ENCODE measurements around the gene P2RX1.
"Not testable (repeated sequence)": the region's sequence is repeated elsewhere in the genome, so short reads cannot be mapped to it uniquely, and the experiment has no call there.

Gene P2RX1

DNA sequence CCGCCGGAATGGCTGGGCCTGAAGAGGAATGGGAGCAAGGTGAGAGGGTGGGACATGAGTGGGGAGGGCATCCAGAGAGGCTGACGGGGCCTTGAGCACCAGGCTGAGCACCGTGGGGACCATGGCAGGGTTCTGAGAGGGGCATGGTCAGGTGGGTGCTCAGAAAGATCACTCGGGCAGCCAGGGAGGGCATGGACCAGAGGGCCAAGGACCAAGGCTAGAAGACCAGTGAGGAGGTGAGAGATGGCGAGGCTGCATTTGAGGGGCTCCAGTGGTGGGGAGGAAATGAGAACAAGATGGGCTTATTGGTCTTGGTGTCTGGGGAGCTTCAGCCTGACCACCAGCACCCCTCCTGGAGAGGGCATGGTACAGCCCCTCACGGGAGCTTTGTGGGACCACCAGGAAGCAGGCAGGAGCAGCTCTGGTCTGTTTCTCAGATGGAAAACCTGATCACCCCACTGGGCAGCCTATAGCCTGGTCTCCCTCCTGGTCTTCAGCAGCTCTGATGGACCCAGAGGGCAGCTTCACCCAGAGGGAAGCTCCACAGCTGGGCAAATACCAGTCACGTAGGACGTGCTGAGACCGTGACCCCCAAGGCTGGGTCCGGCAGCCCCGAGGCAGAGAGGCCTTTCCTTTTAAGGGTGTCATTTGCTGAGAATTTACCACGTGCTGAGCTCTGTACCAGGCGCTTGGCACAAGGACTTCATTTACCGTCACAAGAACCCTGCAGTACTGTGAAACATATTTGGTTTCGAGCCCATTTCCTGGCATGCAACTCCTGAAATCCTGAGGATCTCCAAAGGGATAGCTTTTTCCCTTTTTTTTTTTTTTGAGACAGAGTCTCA, 58.8 kb downstream of the P2RX1 start:
- Histone ChIP-seq H3K14ac (ENCODE audit: low read length) (peak overlapping the region; percentile 4), H2BK5ac (ENCODE audit: low read length) (peak overlapping the region; percentile 39), H3K9me3 (replicated peaks in 1 of 2; ENCODE audit: control insufficient read depth in 2 of 2, insufficient read depth in 1 of 2, low read depth in 1 of 2, low read length in 2 of 2) (no peaks in the 10 kb centered on the region), H2BK15ac (ENCODE audit: low read length) (no peak overlapping the region), H2AK5ac (ENCODE audit: low read depth, low read length) (peak overlapping the region; percentile 75), H4K8ac (ENCODE audit: low read depth, low read length) (peak overlapping the region; percentile 43), H3K23ac (ENCODE audit: low read depth, low read length, poor library complexity) (no peak overlapping the region), H3K27ac (replicated peaks; ENCODE audit: low read length) (no peak overlapping the region), H3K4me3 (ENCODE audit: low read length in 2 of 2) (no peak overlapping the region), H3K36me3 (replicated peaks in 1 of 2; ENCODE audit: control insufficient read depth in 2 of 2, insufficient read depth in 2 of 2, low read length in 2 of 2) (peaks cover 0 to 4% of the 10 kb centered on the region in 2 donors), H2AFZ (ENCODE audit: low read length) (no peak overlapping the region), H2BK12ac (ENCODE audit: low read length) (no peak overlapping the region), H3K79me1 (ENCODE audit: low read depth, low read length) (no peaks in the 10 kb centered on the region), H3K27me3 (ENCODE audit: control insufficient read depth in 3 of 3, insufficient read depth in 3 of 3, low read depth in 1 of 3, low read length in 3 of 3) (peaks cover 0 to 1% (median 0%) of the 10 kb centered on the region in 3 experiments), H3K4me2 (ENCODE audit: insufficient read depth, low read length, poor library complexity, severe bottlenecking) (no peak overlapping the region), H3K9ac (ENCODE audit: low read depth, low read length, poor library complexity) (no peak overlapping the region), H3K4ac (ENCODE audit: low read length) (peak overlapping the region; percentile 66), H3K4me1 (ENCODE audit: control insufficient read depth in 2 of 2, insufficient read depth in 1 of 2, low read depth in 1 of 2, low read length in 2 of 2) (peaks cover 0 to 2% of the 10 kb centered on the region in 2 donors), H4K91ac (ENCODE audit: low read depth, low read length, poor library complexity) (no peak overlapping the region), H2BK120ac (ENCODE audit: low read depth, low read length) (no peak overlapping the region), H3K18ac (ENCODE audit: low read length) (no peak overlapping the region)
- WGBS, 2 donors (ENCODE audit: extremely low coverage in 2 of 2, insufficient read length in 2 of 2, insufficient replicate concordance in 1 of 2) = no CpG with 5 or more reads among the region's 16 CpGs
- no peak for DNase-seq (ENCODE audit: low spot score)

DNA sequence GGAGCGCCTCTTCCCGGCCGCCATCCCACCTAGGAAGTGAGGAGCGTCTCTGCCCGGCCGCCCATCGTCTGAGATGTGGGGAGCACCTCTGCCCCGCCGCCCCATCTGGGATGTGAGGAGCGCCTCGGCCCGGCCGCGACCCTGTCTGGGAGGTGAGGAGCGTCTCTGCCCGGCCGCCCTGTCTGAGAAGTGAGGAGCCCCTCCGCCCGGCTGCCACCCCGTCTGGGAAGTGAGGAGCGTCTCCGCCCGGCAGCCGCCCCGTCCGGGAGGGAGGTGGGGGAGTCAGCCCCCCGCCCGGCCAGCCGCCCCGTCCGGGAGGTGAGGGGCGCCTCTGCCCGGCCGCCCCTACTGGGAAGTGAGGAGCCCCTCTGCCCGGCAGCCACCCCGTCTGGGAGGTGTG, 62.1 kb downstream of the P2RX1 start:
- H3K27ac ChIP-seq (replicated peaks; ENCODE audit: low read length); H3K27me3 ChIP-seq (ENCODE audit: control insufficient read depth in 3 of 3, insufficient read depth in 3 of 3, low read depth in 1 of 3, low read length in 3 of 3); H3K79me1 ChIP-seq (ENCODE audit: low read depth, low read length); H3K4me1 ChIP-seq (ENCODE audit: control insufficient read depth in 2 of 2, insufficient read depth in 1 of 2, low read depth in 1 of 2, low read length in 2 of 2); H3K4me2 ChIP-seq (ENCODE audit: insufficient read depth, low read length, poor library complexity, severe bottlenecking); H2BK15ac ChIP-seq (ENCODE audit: low read length); H3K9ac ChIP-seq (ENCODE audit: low read depth, low read length, poor library complexity); H4K91ac ChIP-seq (ENCODE audit: low read depth, low read length, poor library complexity); H2BK12ac ChIP-seq (ENCODE audit: low read length); H3K18ac ChIP-seq (ENCODE audit: low read length); H2AK5ac ChIP-seq (ENCODE audit: low read depth, low read length); H3K23ac ChIP-seq (ENCODE audit: low read depth, low read length, poor library complexity); H3K9me3 ChIP-seq (replicated peaks in 1 of 2; ENCODE audit: control insufficient read depth in 2 of 2, insufficient read depth in 1 of 2, low read depth in 1 of 2, low read length in 2 of 2); H3K14ac ChIP-seq (ENCODE audit: low read length); H3K36me3 ChIP-seq (replicated peaks in 1 of 2; ENCODE audit: control insufficient read depth in 2 of 2, insufficient read depth in 2 of 2, low read length in 2 of 2); H4K8ac ChIP-seq (ENCODE audit: low read depth, low read length); H2BK120ac ChIP-seq (ENCODE audit: low read depth, low read length); DNase-seq (ENCODE audit: low spot score); H2AFZ ChIP-seq (ENCODE audit: low read length); H2BK5ac ChIP-seq (ENCODE audit: low read length); H3K4ac ChIP-seq (ENCODE audit: low read length); H3K4me3 ChIP-seq (ENCODE audit: low read length in 2 of 2): not testable (repeated sequence)
- no CpG with 5 or more reads among the region's 36 CpGs for WGBS, 2 donors (ENCODE audit: extremely low coverage in 2 of 2, insufficient read length in 2 of 2, insufficient replicate concordance in 1 of 2)

DNA sequence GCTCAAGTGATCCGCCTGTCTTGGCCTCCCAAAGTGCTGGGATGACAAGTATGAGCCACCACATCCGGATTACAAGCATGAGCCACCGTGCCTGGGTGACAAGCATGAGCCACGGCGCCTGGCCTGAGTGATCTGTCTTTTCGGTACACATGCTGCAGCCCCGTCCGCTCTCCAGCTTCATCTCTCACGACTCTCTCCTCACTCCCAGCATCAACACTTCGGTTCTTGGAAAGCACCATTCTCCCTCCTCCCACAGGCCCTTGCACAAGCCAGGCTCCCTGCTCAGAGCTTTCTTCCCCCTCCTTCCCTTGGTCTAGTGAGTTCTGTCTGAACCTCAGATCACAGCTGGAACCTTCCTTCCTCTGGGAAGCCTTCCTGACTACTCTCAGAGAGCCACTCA, 63.7 kb downstream of the P2RX1 start:
- Histone ChIP-seq H3K4me3 (ENCODE audit: low read length in 2 of 2) (no peak overlapping the region), H3K79me1 (ENCODE audit: low read depth, low read length) (no peaks in the 10 kb centered on the region), H3K18ac (ENCODE audit: low read length) (no peak overlapping the region), H2AFZ (ENCODE audit: low read length) (no peak overlapping the region), H3K9ac (ENCODE audit: low read depth, low read length, poor library complexity) (no peak overlapping the region), H3K27me3 (ENCODE audit: control insufficient read depth in 3 of 3, insufficient read depth in 3 of 3, low read depth in 1 of 3, low read length in 3 of 3) (peaks cover 0 to 1% (median 0%) of the 10 kb centered on the region in 3 experiments), H2AK5ac (ENCODE audit: low read depth, low read length) (no peak overlapping the region), H3K14ac (ENCODE audit: low read length) (no peak overlapping the region), H2BK5ac (ENCODE audit: low read length) (peak overlapping the region; percentile 4), H3K4me2 (ENCODE audit: insufficient read depth, low read length, poor library complexity, severe bottlenecking) (no peak overlapping the region), H2BK120ac (ENCODE audit: low read depth, low read length) (no peak overlapping the region), H2BK12ac (ENCODE audit: low read length) (no peak overlapping the region), H3K4ac (ENCODE audit: low read length) (no peak overlapping the region), H4K8ac (ENCODE audit: low read depth, low read length) (no peak overlapping the region), H2BK15ac (ENCODE audit: low read length) (no peak overlapping the region), H3K36me3 (replicated peaks in 1 of 2; ENCODE audit: control insufficient read depth in 2 of 2, insufficient read depth in 2 of 2, low read length in 2 of 2) (no peaks in the 10 kb centered on the region), H3K4me1 (ENCODE audit: control insufficient read depth in 2 of 2, insufficient read depth in 1 of 2, low read depth in 1 of 2, low read length in 2 of 2) (no peaks in the 10 kb centered on the region), H3K23ac (ENCODE audit: low read depth, low read length, poor library complexity) (no peak overlapping the region), H3K9me3 (replicated peaks in 1 of 2; ENCODE audit: control insufficient read depth in 2 of 2, insufficient read depth in 1 of 2, low read depth in 1 of 2, low read length in 2 of 2) (peaks cover 0 to 1% of the 10 kb centered on the region in 2 donors), H4K91ac (ENCODE audit: low read depth, low read length, poor library complexity) (no peak overlapping the region), H3K27ac (replicated peaks; ENCODE audit: low read length) (no peak overlapping the region)
- no peak for DNase-seq (ENCODE audit: low spot score)
- no CpG with 5 or more reads among the region's 10 CpGs for WGBS, 2 donors (ENCODE audit: extremely low coverage in 2 of 2, insufficient read length in 2 of 2, insufficient replicate concordance in 1 of 2)

DNA sequence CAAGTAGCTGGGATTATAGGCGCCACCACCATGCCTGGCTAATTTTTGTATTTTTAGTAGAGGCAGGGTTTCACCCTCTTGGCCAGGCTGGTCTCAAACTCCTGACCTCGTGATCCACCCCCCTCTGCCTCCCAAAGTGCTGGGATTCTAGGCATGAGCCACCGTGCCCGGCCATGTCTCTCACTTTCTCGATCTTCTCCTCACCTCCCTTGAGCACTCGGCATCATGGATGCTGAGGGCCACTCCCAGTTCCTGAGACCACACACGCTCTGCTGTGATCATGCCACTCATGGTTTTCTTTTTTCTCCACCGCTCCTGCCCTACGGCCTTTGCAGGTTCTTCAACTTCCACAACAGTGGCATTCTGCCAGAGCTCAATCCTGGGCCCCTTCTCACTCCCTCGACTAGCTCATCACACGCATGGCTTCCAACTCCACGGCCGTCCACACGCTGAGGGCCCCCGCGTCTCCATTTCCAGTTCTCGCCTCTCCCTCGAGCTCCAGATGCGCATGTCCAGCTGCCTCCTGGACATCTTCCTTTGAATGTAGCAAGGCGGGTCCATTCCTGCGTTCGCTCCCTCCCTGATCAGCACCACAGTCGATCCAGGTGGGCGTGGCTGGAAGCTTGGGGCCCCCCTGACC, 64.7 kb downstream of the P2RX1 start:
- H3K9me3 ChIP-seq (replicated peaks in 1 of 2; ENCODE audit: control insufficient read depth in 2 of 2, insufficient read depth in 1 of 2, low read depth in 1 of 2, low read length in 2 of 2) = peaks cover 0 to 1% of the 10 kb centered on the region in 2 donors
- H2BK12ac ChIP-seq (ENCODE audit: low read length) = peak overlapping the region; percentile 78
- peak overlapping the region; percentile 87 for H2BK120ac ChIP-seq (ENCODE audit: low read depth, low read length)
- no peak overlapping the region for H4K91ac ChIP-seq (ENCODE audit: low read depth, low read length, poor library complexity)
- H3K9ac ChIP-seq (ENCODE audit: low read depth, low read length, poor library complexity) = no peak overlapping the region
- no peaks in the 10 kb centered on the region for H3K4me1 ChIP-seq (ENCODE audit: control insufficient read depth in 2 of 2, insufficient read depth in 1 of 2, low read depth in 1 of 2, low read length in 2 of 2)
- H2BK15ac ChIP-seq (ENCODE audit: low read length) = peak overlapping the region; percentile 18
- peaks cover 0 to 1% (median 0%) of the 10 kb centered on the region in 3 experiments for H3K27me3 ChIP-seq (ENCODE audit: control insufficient read depth in 3 of 3, insufficient read depth in 3 of 3, low read depth in 1 of 3, low read length in 3 of 3)
- no peak overlapping the region for H3K18ac ChIP-seq (ENCODE audit: low read length)
- no CpG with 5 or more reads among the region's 24 CpGs for WGBS, 2 donors (ENCODE audit: extremely low coverage in 2 of 2, insufficient read length in 2 of 2, insufficient replicate concordance in 1 of 2)
- no peak overlapping the region for H2AFZ ChIP-seq (ENCODE audit: low read length)
- H3K27ac ChIP-seq (replicated peaks; ENCODE audit: low read length) = no peak overlapping the region
- no peaks in the 10 kb centered on the region for H3K36me3 ChIP-seq (replicated peaks in 1 of 2; ENCODE audit: control insufficient read depth in 2 of 2, insufficient read depth in 2 of 2, low read length in 2 of 2)
- H3K4me2 ChIP-seq (ENCODE audit: insufficient read depth, low read length, poor library complexity, severe bottlenecking) = no peak overlapping the region
- no peak for DNase-seq (ENCODE audit: low spot score)
- H3K4ac ChIP-seq (ENCODE audit: low read length) = no peak overlapping the region
- H3K23ac ChIP-seq (ENCODE audit: low read depth, low read length, poor library complexity) = no peak overlapping the region
- no peak overlapping the region for H4K8ac ChIP-seq (ENCODE audit: low read depth, low read length)
- H3K14ac ChIP-seq (ENCODE audit: low read length) = peak overlapping the region; percentile 47
- no peaks in the 10 kb centered on the region for H3K79me1 ChIP-seq (ENCODE audit: low read depth, low read length)
- peak overlapping the region; percentile 95 for H2AK5ac ChIP-seq (ENCODE audit: low read depth, low read length)
- H2BK5ac ChIP-seq (ENCODE audit: low read length) = no peak overlapping the region
- no peak overlapping the region for H3K4me3 ChIP-seq (ENCODE audit: low read length in 2 of 2)

Data from neuronal stem cell (in vitro differentiated cells).